IPS DF 6.9 (cell line): ENCODE data around the gene IFIT1.
"Not testable (repeated sequence)": the region's sequence is repeated elsewhere in the genome, so short reads cannot be mapped to it uniquely, and the experiment has no call there.

ENCODE experiments used
- DNase-seq: peaks from one replicate; pipeline ENCODE4 v3.0.0-alpha.2; 2013; ENCODE audit warnings: low read depth, low spot score
- H3K27ac ChIP-seq: one replicate; pipeline ENCODE4 v1.5.1; 2013; ENCODE audit warnings: low read length, control low read depth
- H3K27me3 ChIP-seq: 2 replicates; pipeline ENCODE4 v1.6.1; 2013; ENCODE audit warnings: mild to moderate bottlenecking, low read length; ENCODE audit not compliant: control insufficient read depth, insufficient read depth
- H3K36me3 ChIP-seq: 2 replicates; pipeline ENCODE4 v1.6.1; 2013; ENCODE audit warnings: low read length; ENCODE audit not compliant: control insufficient read depth, insufficient read depth
- H3K4me1 ChIP-seq: 2 replicates; pipeline ENCODE4 v1.6.1; 2013; ENCODE audit warnings: low read length; ENCODE audit not compliant: control insufficient read depth, insufficient read depth
- H3K4me3 ChIP-seq: 2 replicates; pipeline ENCODE4 v1.5.1; 2013; ENCODE audit warnings: mild to moderate bottlenecking, low read length
- H3K9me3 ChIP-seq: 2 replicates; pipeline ENCODE4 v1.6.1; 2013; ENCODE audit warnings: low read length, inconsistent platforms; ENCODE audit not compliant: control insufficient read depth, insufficient read depth
- WGBS: extraction: QIAGEN DNeasy Blood & Tissue Kit; methylation state at CpG from one replicate; pipeline ENCODE4 v1.1.7; 2013; ENCODE audit warnings: mixed read lengths, missing lambda C conversion rate; ENCODE audit not compliant: insufficient read length, insufficient coverage; 5-methylcytosine and 5-hydroxymethylcytosine counted together

Gene IFIT1

GRCh38 chr10:89391907-89392756, at the start of gene IFIT1:
Gene IFIT1, plus strand, starts transcription at chr10:89392623. Its CDS starts 90 bp downstream, at chr10:89392713.
- Histone ChIP-seq H3K4me3 (peak within 1 kb of the TSS; percentile 42; the same call in 1 of the 2 replicates), H3K4me1 (0 out of 2 replicates have a peak, but pooled peaks cover 1% of the 10 kb centered on the region), H3K27me3 (no peaks in the 10 kb centered on the region), H3K27ac (no peak within 1 kb of the TSS), H3K9me3 (no peaks in the 10 kb centered on the region), H3K36me3 (no peaks in the 10 kb centered on the region)
- no CpG with 5 or more reads among the region's 8 CpGs for WGBS
- no peak for DNase-seq

GRCh38 chr10:89343089-89343767, 49.2 kb upstream of the IFIT1 start:
- Histone ChIP-seq H3K4me3 (no peak overlapping the region), H3K36me3 (no peaks in the 10 kb centered on the region), H3K27me3 (no peaks in the 10 kb centered on the region), H3K9me3 (no peaks in the 10 kb centered on the region), H3K4me1 (peaks cover 3% of the 10 kb centered on the region), H3K27ac (no peak overlapping the region)
- no CpG with 5 or more reads among the region's 5 CpGs for WGBS
- DNase-seq: no peak

- H3K27me3 ChIP-seq: no peaks in the 10 kb centered on the region
- H3K4me3 ChIP-seq: no peak overlapping the region
- no peak for DNase-seq
- peaks cover 5% of the 10 kb centered on the region for H3K4me1 ChIP-seq
- H3K27ac ChIP-seq: no peak overlapping the region
- no peaks in the 10 kb centered on the region for H3K9me3 ChIP-seq
- WGBS: no CpG with 5 or more reads among the region's 2 CpGs
- no peaks in the 10 kb centered on the region for H3K36me3 ChIP-seq
Observed at GRCh38 chr10:89344156-89344555, 48.3 kb upstream of the IFIT1 start.

GRCh38 chr10:89345367-89346000, 46.9 kb upstream of the IFIT1 start:
- Histone ChIP-seq H3K4me1 (peaks cover 5% of the 10 kb centered on the region; the same call in 1 of the 2 replicates), H3K27ac (no peak overlapping the region), H3K27me3 (no peaks in the 10 kb centered on the region), H3K4me3 (no peak overlapping the region), H3K9me3 (no peaks in the 10 kb centered on the region), H3K36me3 (no peaks in the 10 kb centered on the region)
- no peak for DNase-seq
- no CpG with 5 or more reads among the region's 4 CpGs for WGBS

- Histone ChIP-seq H3K36me3 (no peaks in the 10 kb centered on the region), H3K4me3 (no peak overlapping the region), H3K27ac (no peak overlapping the region), H3K9me3 (no peaks in the 10 kb centered on the region), H3K27me3 (no peaks in the 10 kb centered on the region), H3K4me1 (peaks cover 5% of the 10 kb centered on the region; the same call in 1 of the 2 replicates)
- DNase-seq: no peak
- no CpG with 5 or more reads among the region's 4 CpGs for WGBS
Observed at GRCh38 chr10:89346405-89347254, 45.8 kb upstream of the IFIT1 start.

GRCh38 chr10:89347701-89348457, 44.5 kb upstream of the IFIT1 start:
- Histone ChIP-seq H3K9me3 (no peaks in the 10 kb centered on the region), H3K27ac (no peak overlapping the region), H3K4me3 (no peak overlapping the region), H3K27me3 (no peaks in the 10 kb centered on the region), H3K36me3 (no peaks in the 10 kb centered on the region), H3K4me1 (peaks cover 5% of the 10 kb centered on the region; the same call in 1 of the 2 replicates)
- DNase-seq: no peak
- no CpG with 5 or more reads among the region's 7 CpGs for WGBS

GRCh38 chr10:89348481-89348880, 43.9 kb upstream of the IFIT1 start:
- Histone ChIP-seq H3K4me3 (no peak overlapping the region), H3K4me1 (peaks cover 5% of the 10 kb centered on the region; the same call in 1 of the 2 replicates), H3K27ac (no peak overlapping the region), H3K9me3 (no peaks in the 10 kb centered on the region), H3K36me3 (no peaks in the 10 kb centered on the region), H3K27me3 (no peaks in the 10 kb centered on the region)
- DNase-seq: no peak
- WGBS: no CpG with 5 or more reads among the region's 5 CpGs

- H3K9me3 ChIP-seq: no peaks in the 10 kb centered on the region
- DNase-seq: no peak
- no peak overlapping the region for H3K4me3 ChIP-seq
- no peaks in the 10 kb centered on the region for H3K27me3 ChIP-seq
- WGBS: no CpG with 5 or more reads among the region's 2 CpGs
- H3K27ac ChIP-seq: no peak overlapping the region
- no peaks in the 10 kb centered on the region for H3K36me3 ChIP-seq
- peaks cover 5% of the 10 kb centered on the region; the same call in 1 of the 2 replicates for H3K4me1 ChIP-seq
Observed at GRCh38 chr10:89348975-89349374, 43.4 kb upstream of the IFIT1 start.

- not testable (repeated sequence) for H3K4me3 ChIP-seq, H3K4me1 ChIP-seq, H3K9me3 ChIP-seq, H3K27me3 ChIP-seq, H3K27ac ChIP-seq, DNase-seq, H3K36me3 ChIP-seq
- WGBS: no CpG with 5 or more reads among the region's 7 CpGs
Observed at GRCh38 chr10:89350631-89351315, 41.6 kb upstream of the IFIT1 start.
